ENCODE data around the gene FRMD6. TPM values are rescaled to one million over a fixed set of nuclear protein-coding genes. Genes with fewer than 3 reads are reported as not detected.
A peak's percentile ranks its signal among the peaks of the same experiment; 100 is the strongest.
"Not testable (repeated sequence)": the region's sequence is repeated elsewhere in the genome, so short reads cannot be mapped to it uniquely, and the experiment has no call there.

Gene FRMD6
- total and polyA plus RNA-seq, 8 donors: 19.8 to 33.5 (median 28.9) TPM

DNA sequence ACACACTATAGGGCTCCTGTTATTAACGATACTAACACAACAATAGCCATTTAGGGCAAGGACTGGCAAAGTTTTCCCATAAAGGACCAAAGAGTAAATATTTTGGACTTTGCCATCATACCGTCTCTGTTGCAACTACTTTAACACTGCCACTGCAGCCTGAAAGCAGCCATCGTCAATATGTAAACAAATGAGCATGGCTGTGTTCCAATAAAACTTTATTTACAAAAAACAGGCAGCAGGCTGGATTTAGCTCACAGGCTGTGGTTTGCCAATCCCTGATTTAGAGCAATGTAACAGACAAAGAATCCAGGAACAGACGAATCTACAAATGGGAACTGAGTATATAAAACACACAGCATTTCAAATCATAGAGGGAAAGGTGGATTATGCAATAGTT lies 84.1 kb downstream of the FRMD6 start:
- H3K4me3 ChIP-seq: no peak overlapping the region
- intact Hi-C loops (cut with DNase I): no loop called here
- no peak for ATAC-seq

DNA sequence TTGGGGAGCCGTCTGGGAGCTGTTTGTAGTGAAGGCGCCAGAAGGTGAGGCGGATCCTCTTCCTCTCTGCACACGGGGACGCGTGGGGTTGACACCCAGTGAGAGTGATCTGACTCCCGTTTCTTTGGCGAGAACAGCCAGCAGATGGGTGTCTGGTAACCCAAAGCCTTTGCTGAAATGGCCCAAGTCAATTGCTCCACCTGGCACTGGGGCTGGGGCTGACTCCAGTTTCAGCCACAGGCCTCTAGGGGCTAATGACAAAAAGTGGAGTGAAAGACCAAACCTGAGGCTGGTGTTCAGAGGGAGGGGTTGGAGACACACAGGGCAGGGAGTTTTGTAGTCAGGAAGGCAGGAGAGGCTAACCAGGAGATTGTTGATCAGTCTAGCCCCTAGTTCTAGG lies 87.0 kb downstream of the FRMD6 start:
- Histone ChIP-seq H3K27me3 (peaks cover 0 to 5% of the 10 kb centered on the region in 2 donors), H3K4me3 (no peak overlapping the region), H3K4me1 (no peaks in the 10 kb centered on the region), H3K9me3 (no peaks in the 10 kb centered on the region), H3K36me3 (no peaks in the 10 kb centered on the region), H3K27ac (no peak overlapping the region)
- intact Hi-C loops (cut with DNase I): no loop called here
- ATAC-seq: no peak
- TF ChIP-seq, protein P1, sequence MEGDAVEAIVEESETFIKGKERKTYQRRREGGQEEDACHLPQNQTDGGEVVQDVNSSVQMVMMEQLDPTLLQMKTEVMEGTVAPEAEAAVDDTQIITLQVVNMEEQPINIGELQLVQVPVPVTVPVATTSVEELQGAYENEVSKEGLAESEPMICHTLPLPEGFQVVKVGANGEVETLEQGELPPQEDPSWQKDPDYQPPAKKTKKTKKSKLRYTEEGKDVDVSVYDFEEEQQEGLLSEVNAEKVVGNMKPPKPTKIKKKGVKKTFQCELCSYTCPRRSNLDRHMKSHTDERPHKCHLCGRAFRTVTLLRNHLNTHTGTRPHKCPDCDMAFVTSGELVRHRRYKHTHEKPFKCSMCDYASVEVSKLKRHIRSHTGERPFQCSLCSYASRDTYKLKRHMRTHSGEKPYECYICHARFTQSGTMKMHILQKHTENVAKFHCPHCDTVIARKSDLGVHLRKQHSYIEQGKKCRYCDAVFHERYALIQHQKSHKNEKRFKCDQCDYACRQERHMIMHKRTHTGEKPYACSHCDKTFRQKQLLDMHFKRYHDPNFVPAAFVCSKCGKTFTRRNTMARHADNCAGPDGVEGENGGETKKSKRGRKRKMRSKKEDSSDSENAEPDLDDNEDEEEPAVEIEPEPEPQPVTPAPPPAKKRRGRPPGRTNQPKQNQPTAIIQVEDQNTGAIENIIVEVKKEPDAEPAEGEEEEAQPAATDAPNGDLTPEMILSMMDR (IDR thresholded peaks at IDR 0.05): no peak
- DNase-seq: no peak

More for the DNA sequence above, 84.1 kb downstream of the FRMD6 start:
- no peaks in the 10 kb centered on the region for H3K9me3 ChIP-seq
- H3K36me3 ChIP-seq: no peaks in the 10 kb centered on the region
- no peak for DNase-seq
- peaks cover 0 to 5% of the 10 kb centered on the region in 2 donors for H3K27me3 ChIP-seq
- H3K4me1 ChIP-seq: no peaks in the 10 kb centered on the region
- no peak overlapping the region for H3K27ac ChIP-seq
- TF ChIP-seq, protein P1 (IDR thresholded peaks at IDR 0.05): no peak

DNA sequence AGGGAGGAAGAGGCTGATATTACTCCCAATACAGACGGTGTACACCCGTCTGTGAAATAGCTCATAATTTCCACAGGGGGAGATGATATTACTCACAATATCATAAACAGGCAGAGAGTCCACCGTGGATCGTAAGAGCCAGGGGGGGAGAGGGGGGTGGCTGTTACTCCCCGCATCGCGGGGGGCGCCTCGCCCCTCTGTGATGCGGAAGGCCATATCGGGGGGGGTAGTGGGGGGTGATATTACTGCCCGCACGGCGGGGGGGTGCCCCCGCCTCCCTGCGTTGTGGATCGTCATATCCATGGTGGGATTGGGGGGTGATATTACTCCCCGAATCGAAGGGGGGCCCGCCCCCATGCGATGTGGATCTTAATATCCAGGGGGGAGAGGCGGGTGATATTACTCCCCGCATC lies 91.9 kb downstream of the FRMD6 start:
- DNase-seq: no peak

DNA sequence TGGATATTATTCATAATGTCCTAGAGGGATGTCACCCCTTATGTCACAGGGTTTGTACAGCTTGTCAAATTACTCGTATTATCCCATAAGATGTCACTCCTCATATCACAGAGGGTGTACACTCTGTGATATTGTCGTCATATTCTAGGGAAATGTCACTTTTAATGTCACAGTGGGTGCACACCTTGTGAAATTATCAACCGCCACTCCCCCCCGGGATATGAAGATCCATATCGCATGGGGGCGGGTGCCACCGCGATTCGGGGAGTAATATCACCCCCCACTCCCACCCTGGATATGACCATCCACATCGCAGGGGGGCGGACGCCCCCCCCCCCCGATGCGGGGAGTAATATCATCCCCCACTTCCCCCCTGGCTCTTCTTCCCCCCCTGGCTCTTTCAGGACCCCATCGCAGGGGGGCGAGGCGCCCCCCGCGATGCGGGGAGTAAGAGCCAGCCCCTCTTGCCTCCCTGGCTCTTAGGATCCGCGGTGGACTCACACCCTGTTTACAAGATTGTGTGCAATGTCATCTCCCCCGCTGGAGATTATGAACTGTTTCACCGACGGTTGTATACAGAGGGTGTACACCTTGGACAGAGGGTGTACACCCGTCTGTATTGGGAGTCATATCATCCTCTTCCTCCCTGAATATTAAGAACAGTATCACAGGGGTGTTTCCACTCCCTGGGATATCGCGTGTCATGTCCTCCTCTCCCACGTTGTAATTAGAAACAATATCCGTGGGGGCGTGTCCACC lies 92.8 kb downstream of the FRMD6 start:
- DNase-seq: no peak
- Histone ChIP-seq H3K36me3 (no peaks in the 10 kb centered on the region), H3K4me1 (no peaks in the 10 kb centered on the region), H3K27me3 (no peaks in the 10 kb centered on the region), H3K9me3 (no peaks in the 10 kb centered on the region), H3K4me3 (no peak overlapping the region), H3K27ac (no peak overlapping the region)
- TF ChIP-seq, protein P1 (IDR thresholded peaks at IDR 0.05): no peak
- intact Hi-C loops (cut with DNase I): no loop called here
- ATAC-seq: no peak

More for the DNA sequence above, 91.9 kb downstream of the FRMD6 start:
- H3K9me3 ChIP-seq: no peaks in the 10 kb centered on the region
- H3K36me3 ChIP-seq: no peaks in the 10 kb centered on the region
- no peaks in the 10 kb centered on the region for H3K4me1 ChIP-seq
- intact Hi-C loops (cut with DNase I): no loop called here
- H3K27me3 ChIP-seq: no peaks in the 10 kb centered on the region
- ATAC-seq: no peak
- H3K4me3 ChIP-seq: no peak overlapping the region
- no peak overlapping the region for H3K27ac ChIP-seq
- TF ChIP-seq, protein P1 (IDR thresholded peaks at IDR 0.05): no peak

DNA sequence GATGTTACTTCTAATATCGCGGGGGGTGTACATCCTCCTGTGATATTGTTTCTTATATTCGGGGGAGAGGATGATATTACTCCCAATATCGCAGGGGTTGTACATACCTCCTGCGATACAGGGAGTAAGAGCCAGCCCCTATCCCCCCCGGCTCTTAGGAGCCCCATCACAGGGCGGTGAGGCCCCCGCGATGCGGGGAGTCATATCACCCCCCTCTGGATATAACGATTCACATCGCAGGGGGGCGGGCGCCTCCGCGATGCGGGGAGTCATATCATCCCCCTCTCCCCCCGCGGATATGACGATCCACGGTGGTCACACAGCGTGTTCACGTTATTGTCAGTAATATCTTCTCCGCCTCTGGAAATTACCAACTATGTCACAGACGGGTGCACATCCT lies 95.1 kb downstream of the FRMD6 start:
- DNase-seq; intact Hi-C loops (cut with DNase I); H3K9me3 ChIP-seq; ATAC-seq; H3K4me3 ChIP-seq; H3K36me3 ChIP-seq; H3K27ac ChIP-seq; H3K27me3 ChIP-seq; H3K4me1 ChIP-seq: not testable (repeated sequence)

DNA sequence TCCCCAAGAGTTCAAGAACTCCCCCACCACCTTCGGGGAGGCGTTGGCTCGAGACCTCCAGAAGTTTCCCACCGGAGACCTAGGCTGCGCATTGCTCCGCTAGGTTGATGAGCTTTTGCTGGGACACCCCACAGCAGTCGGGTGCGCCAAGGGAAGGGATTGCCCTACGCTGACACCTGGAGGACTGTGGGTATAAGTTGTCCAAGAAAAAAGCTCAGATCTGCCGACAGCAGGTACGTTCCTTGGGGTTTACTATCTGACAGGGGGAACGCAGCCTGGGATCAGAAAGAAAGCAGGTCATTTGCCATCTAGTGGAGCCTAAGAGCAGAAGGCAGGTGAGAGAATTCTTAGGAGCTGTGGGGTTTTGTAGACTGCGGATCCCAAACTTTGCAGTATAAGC lies 98.8 kb downstream of the FRMD6 start:
- H3K4me1 ChIP-seq: no peaks in the 10 kb centered on the region
- intact Hi-C loops (cut with DNase I): no loop called here
- no peaks in the 10 kb centered on the region for H3K27me3 ChIP-seq
- no peak overlapping the region for H3K27ac ChIP-seq
- TF ChIP-seq, protein P1 (IDR thresholded peaks at IDR 0.05): no peak
- ATAC-seq (no peak), DNase-seq (no peak)
- no peaks in the 10 kb centered on the region for H3K9me3 ChIP-seq
- H3K36me3 ChIP-seq: no peaks in the 10 kb centered on the region
- no peak overlapping the region for H3K4me3 ChIP-seq

DNA sequence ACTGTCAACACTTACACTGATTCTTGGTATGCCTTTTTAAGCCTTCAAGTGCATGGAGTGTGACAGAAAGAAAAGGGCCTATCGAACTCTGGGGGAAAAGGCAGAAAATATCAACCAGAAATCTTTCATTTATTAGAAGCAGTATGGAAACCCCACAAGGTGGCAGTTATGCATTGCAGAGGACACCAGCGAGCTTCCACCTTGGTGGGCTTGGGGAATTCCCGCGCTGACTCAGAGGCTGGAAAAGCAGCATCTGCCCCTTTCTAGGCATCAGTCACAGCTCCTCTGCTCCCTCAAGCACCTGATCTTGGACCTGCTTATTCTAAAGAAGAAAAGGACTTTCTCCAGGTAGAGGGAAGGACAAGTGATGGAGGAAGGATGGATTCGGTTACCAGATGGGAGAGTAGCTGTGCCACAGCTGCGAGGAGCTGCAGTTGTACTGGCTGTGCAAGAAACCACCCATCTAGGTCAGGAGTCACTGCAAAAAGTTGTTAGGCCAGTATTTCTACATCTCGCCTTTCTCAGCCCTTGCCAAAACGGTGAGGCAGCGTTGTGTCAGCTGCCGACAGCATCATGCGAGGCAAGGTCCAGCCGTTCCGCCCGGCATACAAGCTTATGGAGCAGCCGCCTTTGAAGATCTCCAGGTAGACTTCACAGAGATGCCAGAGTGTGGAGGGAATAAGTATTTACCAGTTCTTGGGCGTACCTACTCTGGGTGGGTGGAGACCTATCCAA lies 100.1 kb downstream of the FRMD6 start:
- H3K4me1 ChIP-seq; H3K4me3 ChIP-seq; H3K36me3 ChIP-seq; H3K27me3 ChIP-seq; ATAC-seq; H3K9me3 ChIP-seq; H3K27ac ChIP-seq; intact Hi-C loops (cut with DNase I): not testable (repeated sequence)
- peak in 2 of 4 donors; percentile 61 to 71 for DNase-seq

DNA sequence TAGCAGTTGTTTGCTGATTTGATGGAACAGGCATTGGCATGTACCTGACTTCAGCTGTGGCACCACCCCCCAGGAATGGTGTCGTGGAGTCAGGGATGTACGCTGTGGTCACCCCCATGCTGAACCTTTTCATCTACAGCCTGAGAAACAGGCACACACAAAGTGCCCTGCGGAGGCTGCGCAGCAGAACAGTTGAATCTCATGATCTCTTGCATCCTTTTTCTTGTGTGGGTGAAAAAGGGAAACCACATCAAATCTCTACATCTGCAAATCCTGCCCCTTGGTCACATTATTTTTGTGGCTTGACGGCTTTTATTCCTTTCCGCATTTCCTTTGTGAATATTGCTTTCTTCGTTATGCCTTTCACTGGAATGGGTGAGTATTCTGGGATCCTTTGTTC lies 106.0 kb downstream of the FRMD6 start:
- H3K27ac ChIP-seq; H3K9me3 ChIP-seq; H3K36me3 ChIP-seq; ATAC-seq; intact Hi-C loops (cut with DNase I); H3K4me1 ChIP-seq; H3K27me3 ChIP-seq; DNase-seq; H3K4me3 ChIP-seq: not testable (repeated sequence)
